Measurements from ENCODE around the gene SLC2A10.

Gene SLC2A10

GRCh38 chr20:46704714-46705377 lies 4.6 kb upstream of the SLC2A10 start:
- TF ChIP-seq GATA3 (IDR thresholded peaks at IDR 0.05; ENCODE audit: low read depth, low read length) (no peak), GATA2 (IDR thresholded peaks at IDR 0.05; ENCODE audit: low read depth, low read length) (no peak)

DNA sequence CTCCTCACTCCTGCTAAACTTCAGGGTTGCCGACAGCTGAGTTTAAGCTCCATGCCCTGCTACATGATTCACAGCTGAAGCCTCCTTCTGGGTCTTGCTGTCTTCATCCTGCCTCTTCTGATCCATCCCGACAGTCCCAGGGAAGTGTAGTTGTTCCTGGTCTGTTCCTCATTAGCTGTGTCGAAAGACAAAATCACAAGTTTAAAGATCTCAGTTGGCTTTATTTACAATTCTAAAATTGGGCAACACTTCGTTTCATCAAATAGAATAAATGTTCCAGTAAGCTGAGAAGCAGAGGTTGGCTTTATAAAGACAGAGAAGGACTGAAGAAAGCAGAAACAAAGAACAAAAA lies 4.1 kb upstream of the SLC2A10 start:
- TF ChIP-seq GATA2 (IDR thresholded peaks at IDR 0.05; ENCODE audit: low read depth, low read length), result no peak
- TF ChIP-seq GATA3 (IDR thresholded peaks at IDR 0.05; ENCODE audit: low read depth, low read length), result no peak

- TF ChIP-seq GATA2 (IDR thresholded peaks at IDR 0.05; ENCODE audit: low read depth, low read length) (no peak), GATA3 (IDR thresholded peaks at IDR 0.05; ENCODE audit: low read depth, low read length) (no peak)
Measured at GRCh38 chr20:46706242-46706641, 3.2 kb upstream of the SLC2A10 start.

DNA sequence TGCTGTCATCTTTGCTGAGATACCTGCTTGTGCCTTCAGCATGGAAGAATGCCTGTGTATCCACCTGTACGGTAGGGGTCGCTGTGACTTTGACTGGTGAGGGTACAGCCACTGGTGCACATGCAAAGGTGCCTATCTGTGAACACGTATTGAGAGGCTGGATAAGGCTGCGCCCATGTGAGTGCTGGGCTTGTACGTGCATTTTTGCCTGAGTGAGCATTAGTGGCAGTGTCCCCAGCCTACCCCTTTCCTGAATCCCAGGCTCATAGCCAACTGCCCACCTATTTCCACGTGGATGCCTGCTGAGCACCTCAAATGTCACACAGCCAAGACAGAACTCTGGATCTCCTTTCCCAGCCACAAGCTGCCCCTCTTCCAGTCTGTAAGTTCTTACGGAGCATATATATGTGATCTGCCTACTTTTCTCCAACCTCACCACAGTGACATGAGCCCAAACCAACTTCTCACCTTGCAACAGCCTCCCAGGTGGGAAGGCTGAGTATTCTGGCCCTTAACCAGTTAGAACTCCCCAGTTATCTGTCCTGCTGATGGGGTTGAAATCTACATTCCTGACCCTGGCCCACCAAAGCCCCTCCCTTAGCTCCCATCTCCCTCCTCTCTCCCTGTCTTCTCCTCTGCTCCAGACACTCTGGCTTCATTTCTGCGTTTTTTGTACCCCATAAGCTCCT lies 1.1 kb upstream of the SLC2A10 start:
- TF ChIP-seq GATA2 (IDR thresholded peaks at IDR 0.05; ENCODE audit: low read depth, low read length), result no peak

GRCh38 chr20:46709055-46709458 lies 392 bp upstream of the SLC2A10 start:
- TF ChIP-seq GATA3 (IDR thresholded peaks at IDR 0.05; ENCODE audit: low read depth, low read length) (no peak), GATA2 (IDR thresholded peaks at IDR 0.05; ENCODE audit: low read depth, low read length) (no peak)

DNA sequence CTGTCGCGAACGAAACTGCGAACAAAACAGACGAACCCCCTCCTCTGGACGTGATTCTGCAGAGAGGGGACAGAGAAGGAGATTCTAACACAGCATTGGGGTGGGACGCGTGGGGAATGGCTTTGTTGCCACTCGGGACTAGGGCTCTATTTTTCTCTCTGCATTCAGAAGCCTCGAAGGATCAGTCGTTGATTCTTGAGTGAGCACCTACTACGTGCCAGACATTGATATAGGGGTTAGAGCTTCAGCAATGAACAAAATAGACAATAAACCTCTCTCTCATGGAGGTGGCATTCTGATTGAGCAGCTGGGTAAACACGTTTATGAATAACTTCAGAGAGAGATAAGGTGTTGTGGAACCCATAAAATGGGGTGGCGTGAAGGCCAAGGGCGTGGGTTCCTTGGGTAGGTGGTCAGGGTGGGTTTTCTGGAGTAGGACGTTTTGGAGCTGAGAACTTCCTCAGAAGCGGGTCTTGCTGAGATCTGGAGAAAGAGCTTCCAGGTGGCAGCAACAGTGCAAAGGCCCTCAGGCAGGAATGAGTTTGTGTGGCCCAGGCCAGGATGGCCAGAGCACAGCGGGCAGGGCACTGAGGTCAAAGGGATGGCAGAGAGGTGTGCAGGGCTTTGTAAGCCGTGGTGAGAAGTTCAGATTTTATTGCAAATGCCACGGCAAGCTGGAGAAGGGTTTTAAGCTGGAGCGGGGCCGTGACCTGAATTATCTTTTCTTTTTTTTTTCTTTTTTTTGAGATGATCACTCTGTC lies 884 bp downstream of the SLC2A10 start:
- no peak for TF ChIP-seq GATA2 (IDR thresholded peaks at IDR 0.05; ENCODE audit: low read depth, low read length)
- TF ChIP-seq GATA3 (IDR thresholded peaks at IDR 0.05; ENCODE audit: low read depth, low read length), result no peak

DNA sequence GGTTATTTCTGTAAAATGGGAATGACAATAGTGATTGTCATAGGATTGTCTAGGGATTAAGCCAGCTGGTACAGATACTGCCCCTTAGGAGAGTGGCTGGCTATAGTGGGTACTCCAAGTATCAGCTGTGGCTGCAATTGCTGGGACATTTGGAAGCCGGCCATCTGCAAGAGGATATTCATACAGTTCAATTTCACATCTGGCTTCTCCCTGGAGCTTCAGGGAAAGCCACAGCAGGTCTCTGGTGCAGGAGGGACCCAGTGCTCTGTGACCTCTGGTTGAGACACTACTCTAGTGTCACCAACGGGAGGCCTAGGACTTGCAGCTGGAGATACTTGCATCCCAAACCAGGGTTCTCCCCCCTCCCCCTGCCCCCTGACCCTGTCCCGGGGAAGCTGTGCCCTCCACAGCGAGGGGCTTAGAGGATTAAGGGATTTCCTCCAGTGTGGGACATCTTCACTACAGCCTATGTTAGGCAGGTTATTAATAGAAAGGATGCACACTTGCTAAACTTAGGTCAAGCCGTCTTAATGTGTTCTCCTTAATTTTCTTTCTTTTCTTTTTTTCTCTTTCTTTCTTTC lies 2.7 kb downstream of the SLC2A10 start:
- TF ChIP-seq GATA2 (IDR thresholded peaks at IDR 0.05; ENCODE audit: low read depth, low read length), result no peak
- TF ChIP-seq GATA3 (IDR thresholded peaks at IDR 0.05; ENCODE audit: low read depth, low read length), result no peak

GRCh38 chr20:46713957-46714834 lies 4.7 kb downstream of the SLC2A10 start:
- TF ChIP-seq GATA2 (IDR thresholded peaks at IDR 0.05; ENCODE audit: low read depth, low read length) (no peak), GATA3 (IDR thresholded peaks at IDR 0.05; ENCODE audit: low read depth, low read length) (no peak)

DNA sequence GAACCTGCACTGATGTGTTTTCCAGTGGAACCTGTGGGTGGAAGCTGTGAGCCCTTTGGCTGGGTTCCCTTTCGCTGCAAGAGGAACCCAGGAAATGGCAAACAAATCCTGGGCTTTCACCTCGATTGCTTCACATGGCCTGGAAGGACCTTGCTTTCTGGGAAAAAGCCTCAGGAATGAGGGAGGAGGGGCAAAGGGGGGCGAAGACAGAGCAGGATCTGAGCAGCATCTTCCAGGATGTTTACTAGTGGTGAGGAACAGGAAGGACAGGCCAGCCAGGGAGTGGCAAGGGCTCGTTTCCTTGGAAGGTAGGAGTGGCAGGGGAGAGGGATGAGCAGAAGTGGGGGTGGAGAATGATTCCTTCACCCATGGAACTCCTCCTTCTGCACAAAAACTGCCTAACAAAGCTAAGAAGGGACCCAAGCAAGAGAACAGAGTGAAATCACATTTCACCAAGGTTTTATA lies 5.9 kb downstream of the SLC2A10 start:
- TF ChIP-seq GATA3 (IDR thresholded peaks at IDR 0.05; ENCODE audit: low read depth, low read length), result no peak
- TF ChIP-seq GATA2 (IDR thresholded peaks at IDR 0.05; ENCODE audit: low read depth, low read length), result no peak

- TF ChIP-seq GATA2 (IDR thresholded peaks at IDR 0.05; ENCODE audit: low read depth, low read length) (no peak), GATA3 (IDR thresholded peaks at IDR 0.05; ENCODE audit: low read depth, low read length) (no peak)
Measured at GRCh38 chr20:46717818-46718541, 8.5 kb downstream of the SLC2A10 start.

- TF ChIP-seq GATA2 (IDR thresholded peaks at IDR 0.05; ENCODE audit: low read depth, low read length) (no peak), GATA3 (IDR thresholded peaks at IDR 0.05; ENCODE audit: low read depth, low read length) (no peak)
Measured at GRCh38 chr20:46720019-46720418, 10.6 kb downstream of the SLC2A10 start.

DNA sequence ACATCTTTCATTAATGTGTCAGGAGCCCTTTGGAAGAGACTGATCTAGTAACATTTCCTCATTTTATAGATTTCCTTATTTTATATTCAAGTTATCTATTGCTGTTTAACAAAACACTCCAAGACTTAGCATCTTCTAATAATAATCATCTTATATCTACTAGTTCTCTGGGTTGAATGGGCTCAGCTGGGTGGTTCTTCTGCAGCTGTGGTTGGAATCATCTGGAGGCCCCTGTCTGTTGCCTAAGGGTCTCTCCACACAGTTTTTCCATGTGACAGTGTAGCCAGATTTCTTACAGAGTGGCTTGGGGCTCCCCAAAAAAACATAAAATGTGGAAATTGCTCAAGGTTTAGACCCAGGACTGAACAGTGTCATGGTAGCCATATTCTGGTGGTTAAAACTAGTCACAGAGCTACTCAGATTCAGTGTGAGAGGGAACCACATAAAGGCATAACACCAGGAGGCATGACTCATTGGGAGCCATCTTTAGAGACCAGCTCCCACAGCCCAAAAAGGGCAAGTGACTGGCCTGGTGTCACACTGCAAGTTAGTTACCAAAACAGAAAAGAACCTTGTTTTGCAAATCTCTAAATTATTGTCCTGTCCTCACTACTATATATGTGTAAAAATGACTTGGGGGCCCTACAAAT lies 11.5 kb downstream of the SLC2A10 start:
- no peak for TF ChIP-seq GATA2 (IDR thresholded peaks at IDR 0.05; ENCODE audit: low read depth, low read length)
- TF ChIP-seq GATA3 (IDR thresholded peaks at IDR 0.05; ENCODE audit: low read depth, low read length), result no peak

Data from SH-SY5Y (cell line).